Smooth muscle cell (in vitro differentiated cells): ENCODE data around the gene CYP2A6. TPM values are rescaled to one million over a fixed set of nuclear protein-coding genes. Genes with fewer than 3 reads are reported as not detected.
"Not testable (repeated sequence)": the region's sequence is repeated elsewhere in the genome, so short reads cannot be mapped to it uniquely, and the experiment has no call there.

ENCODE experiments used
- DNase-seq: peaks from one replicate; lab custom pipeline; 2025; ENCODE audit not compliant: unreplicated experiment; lab: John Stamatoyannopoulos, UW
- H2AFZ ChIP-seq: fragments of 200-600 bp; sonication (generic); 2 replicates; pipeline ENCODE4 v1.6.0; 2016; ENCODE audit warnings: antibody characterized with exemption, low read depth, mild to moderate bottlenecking
- H3F3A ChIP-seq: fragments of 200-600 bp; sonication (generic); 2 replicates; pipeline ENCODE4 v1.6.0; 2017; ENCODE audit warnings: antibody characterized with exemption, low read depth
- H3K27ac ChIP-seq: fragments of 200-600 bp; sonication (generic); 2 replicates; pipeline ENCODE4 v1.5.1; 2016; ENCODE audit warnings: low read depth, mild to moderate bottlenecking
- H3K27me3 ChIP-seq: fragments of 200-600 bp; sonication (generic); 2 replicates; pipeline ENCODE4 v1.6.1; 2016; ENCODE audit warnings: low read depth, mild to moderate bottlenecking
- H3K36me3 ChIP-seq: fragments of 200-600 bp; sonication (generic); 2 replicates; pipeline ENCODE4 v1.5.1; 2016; ENCODE audit warnings: low read depth
- H3K4me1 ChIP-seq: fragments of 200-600 bp; sonication (generic); 2 replicates; pipeline ENCODE4 v1.5.1; 2016; ENCODE audit warnings: low read depth
- H3K4me2 ChIP-seq: fragments of 200-600 bp; sonication (generic); 2 replicates; pipeline ENCODE4 v1.6.0; 2016; ENCODE audit warnings: mild to moderate bottlenecking
- H3K4me3 ChIP-seq: fragments of 200-600 bp; sonication (generic); 2 replicates; pipeline ENCODE4 v1.5.1; 2016; ENCODE audit warnings: mild to moderate bottlenecking
- H3K79me2 ChIP-seq: fragments of 200-600 bp; sonication (generic); 2 replicates; pipeline ENCODE4 v1.6.0; 2016; ENCODE audit warnings: low read depth, mild to moderate bottlenecking
- H3K9ac ChIP-seq: fragments of 200-600 bp; sonication (generic); 2 replicates; pipeline ENCODE4 v1.6.0; 2016; ENCODE audit warnings: low read depth
- H3K9me3 ChIP-seq: fragments of 200-600 bp; sonication (generic); replicated peaks from 2 replicates; pipeline ENCODE4 v1.5.1; 2016; ENCODE audit warnings: low read depth
- H4K20me1 ChIP-seq: fragments of 200-600 bp; sonication (generic); 2 replicates; pipeline ENCODE4 v1.6.0; 2016; ENCODE audit warnings: low read depth
- CTCF ChIP-seq: fragments of 200-600 bp; sonication (generic); IDR thresholded peaks from 2 replicates; pipeline ENCODE4 v1.5.1; 2017; ENCODE audit warnings: borderline replicate concordance, mild to moderate bottlenecking, antibody characterized with exemption; ENCODE audit not compliant: insufficient read depth, poor library complexity, severe bottlenecking
- WGBS: methylation state at CpG from one replicate; pipeline ENCODE4 v1.1.7; 2016; ENCODE audit warnings: low lambda C conversion rate; 5-methylcytosine and 5-hydroxymethylcytosine counted together
- polyA plus RNA-seq: library from polyadenylated mRNA; unstranded; fragments of >200 nt; fragmentation: Nextera tagmentation; extraction: Ambion mirVana; gene quantifications from 2 replicates; pipeline ENCODE4 v1.2.1, GENCODE V29; 2016
- total RNA-seq: library from RNA; depleted of rRNA; stranded (reverse); fragments of >200 nt; gene quantifications from 2 replicates; pipeline ENCODE4 v1.2.3, GENCODE V29; 2014

CYP2A6 gene
- total and polyA plus RNA-seq, 2 experiments from 2014 or later = not detected

DNA sequence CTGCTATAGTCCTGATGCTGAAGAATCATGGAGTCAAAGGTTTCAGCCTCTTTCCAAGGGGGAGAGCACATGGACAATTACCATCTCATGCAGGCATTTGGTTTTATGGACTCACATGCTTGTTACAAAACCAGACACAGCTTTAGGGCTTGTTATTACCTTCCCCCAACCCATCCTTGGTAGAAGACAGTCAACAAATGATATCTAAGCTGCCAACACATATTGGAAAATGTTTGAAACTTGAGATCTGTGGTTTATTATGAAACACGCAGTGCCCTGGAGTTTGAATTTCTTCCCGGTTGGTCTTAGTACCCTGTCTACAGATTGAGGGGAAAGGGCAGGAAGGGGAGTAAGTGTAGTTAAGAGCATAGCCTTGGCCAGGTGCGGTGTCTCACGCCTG, 12.5 kb upstream of the CYP2A6 start:
- no peaks in the 10 kb centered on the region for H3K79me2 ChIP-seq
- H3F3A ChIP-seq = peaks cover 4% of the 10 kb centered on the region
- no peaks in the 10 kb centered on the region for H3K36me3 ChIP-seq
- H3K27ac ChIP-seq = no peak overlapping the region
- H3K9ac ChIP-seq = no peak overlapping the region
- H3K4me2 ChIP-seq = no peak overlapping the region
- DNase-seq = no peak
- no peaks in the 10 kb centered on the region for H3K9me3 ChIP-seq
- TF ChIP-seq CTCF = no peak
- no peak overlapping the region for H2AFZ ChIP-seq
- no peaks in the 10 kb centered on the region for H3K4me1 ChIP-seq
- no peaks in the 10 kb centered on the region for H3K27me3 ChIP-seq
- 58% methylated on average over 4 of the region's 4 CpGs for WGBS
- H4K20me1 ChIP-seq = no peaks in the 10 kb centered on the region
- H3K4me3 ChIP-seq = no peak overlapping the region

- 92% methylated on average over 3 of the region's 3 CpGs for WGBS
- Histone ChIP-seq H3K36me3 (no peaks in the 10 kb centered on the region), H3K79me2 (no peaks in the 10 kb centered on the region), H3K27me3 (no peaks in the 10 kb centered on the region), H3K4me2 (no peak overlapping the region), H3K9ac (no peak overlapping the region), H3K4me1 (no peaks in the 10 kb centered on the region), H3F3A (peaks cover 4% of the 10 kb centered on the region), H3K9me3 (no peaks in the 10 kb centered on the region), H3K4me3 (no peak overlapping the region), H3K27ac (no peak overlapping the region), H2AFZ (no peak overlapping the region), H4K20me1 (no peaks in the 10 kb centered on the region)
- DNase-seq = no peak
- TF ChIP-seq CTCF = no peak
Observed at GRCh38 chr19:40862333-40862732, 12.1 kb upstream of the CYP2A6 start.

- H3K4me3 ChIP-seq = no peak overlapping the region
- no peak for DNase-seq
- no peak overlapping the region for H3K4me2 ChIP-seq
- H3K79me2 ChIP-seq = no peaks in the 10 kb centered on the region
- no peak overlapping the region for H3K27ac ChIP-seq
- no peak overlapping the region for H2AFZ ChIP-seq
- WGBS = 92% methylated on average over 5 of the region's 5 CpGs
- no peaks in the 10 kb centered on the region for H3K27me3 ChIP-seq
- no peaks in the 10 kb centered on the region for H3K4me1 ChIP-seq
- H3K9ac ChIP-seq = no peak overlapping the region
- TF ChIP-seq CTCF = no peak
- no peaks in the 10 kb centered on the region for H3K9me3 ChIP-seq
- no peaks in the 10 kb centered on the region for H3K36me3 ChIP-seq
- H4K20me1 ChIP-seq = no peaks in the 10 kb centered on the region
- no peaks in the 10 kb centered on the region for H3F3A ChIP-seq
Observed at GRCh38 chr19:40858109-40858508, 7.9 kb upstream of the CYP2A6 start.

DNA sequence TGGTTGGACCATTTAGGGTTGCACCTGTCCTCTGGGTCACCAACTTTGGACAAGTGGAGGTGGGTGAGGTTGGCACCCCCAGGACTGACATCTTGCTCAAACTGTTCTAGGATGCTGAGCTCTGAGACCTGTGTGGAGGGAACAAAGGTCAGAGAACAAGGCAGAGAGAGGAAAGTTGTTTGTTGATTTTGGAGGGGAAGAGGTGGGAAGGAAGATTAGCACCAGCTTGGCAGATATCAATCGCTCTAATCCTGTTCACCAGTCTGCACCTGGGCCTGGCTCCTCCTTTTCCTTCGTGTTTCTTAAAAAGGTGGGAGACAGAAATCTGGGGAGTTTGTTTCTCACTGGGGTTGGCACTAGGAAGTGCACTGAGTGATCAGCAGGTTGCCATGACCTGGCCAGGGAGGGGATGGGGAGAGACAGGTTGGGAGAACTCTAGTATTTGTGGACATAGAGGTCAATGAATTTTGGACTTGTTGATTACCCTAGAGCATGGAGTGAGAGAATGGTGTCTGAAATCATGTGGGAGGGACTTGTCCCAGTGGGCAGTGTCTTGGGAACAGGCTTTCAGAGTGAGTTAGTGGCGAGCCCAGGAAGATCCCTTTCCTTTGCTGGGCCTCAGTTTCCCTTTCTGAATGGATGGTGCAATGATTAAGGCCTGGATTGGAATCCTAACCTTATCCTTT, 2.4 kb upstream of the CYP2A6 start:
- not testable (repeated sequence) for H3K9me3 ChIP-seq, H3F3A ChIP-seq, DNase-seq, H3K4me3 ChIP-seq, H3K4me2 ChIP-seq, H3K4me1 ChIP-seq, H3K9ac ChIP-seq, H3K36me3 ChIP-seq, H3K79me2 ChIP-seq, H3K27ac ChIP-seq, H4K20me1 ChIP-seq, H2AFZ ChIP-seq
- peaks cover 13% of the 10 kb centered on the region for H3K27me3 ChIP-seq
- WGBS = 78% methylated on average over 2 of the region's 3 CpGs

DNA sequence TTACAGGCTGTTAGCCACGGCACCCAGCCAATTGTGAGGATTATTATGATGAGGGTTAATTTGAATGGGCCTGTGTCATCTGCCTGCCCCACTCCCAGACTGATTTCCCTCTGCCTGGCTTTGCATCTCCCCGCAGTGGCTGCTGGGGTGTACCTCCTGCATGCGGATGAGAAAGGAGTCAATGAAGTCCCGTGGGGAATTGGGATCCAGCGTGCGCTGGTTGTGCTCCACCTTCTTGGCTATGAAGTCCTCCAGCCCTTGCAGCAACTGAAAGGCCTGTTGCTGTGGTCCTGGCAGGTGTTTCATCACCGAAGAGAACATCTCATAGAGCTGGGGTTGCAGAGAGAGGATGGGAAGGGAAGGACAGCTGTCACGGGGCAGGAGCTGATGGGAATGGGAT, 3.5 kb downstream of the CYP2A6 start:
- peaks cover 13% of the 10 kb centered on the region for H3K27me3 ChIP-seq
- H3K4me2 ChIP-seq, H4K20me1 ChIP-seq, H3K9me3 ChIP-seq, H3K4me1 ChIP-seq, H3K36me3 ChIP-seq, DNase-seq, H3K79me2 ChIP-seq, H3K9ac ChIP-seq, H2AFZ ChIP-seq, H3F3A ChIP-seq, H3K27ac ChIP-seq, H3K4me3 ChIP-seq: not testable (repeated sequence)
- 85% methylated on average over 8 of the region's 8 CpGs for WGBS

DNA sequence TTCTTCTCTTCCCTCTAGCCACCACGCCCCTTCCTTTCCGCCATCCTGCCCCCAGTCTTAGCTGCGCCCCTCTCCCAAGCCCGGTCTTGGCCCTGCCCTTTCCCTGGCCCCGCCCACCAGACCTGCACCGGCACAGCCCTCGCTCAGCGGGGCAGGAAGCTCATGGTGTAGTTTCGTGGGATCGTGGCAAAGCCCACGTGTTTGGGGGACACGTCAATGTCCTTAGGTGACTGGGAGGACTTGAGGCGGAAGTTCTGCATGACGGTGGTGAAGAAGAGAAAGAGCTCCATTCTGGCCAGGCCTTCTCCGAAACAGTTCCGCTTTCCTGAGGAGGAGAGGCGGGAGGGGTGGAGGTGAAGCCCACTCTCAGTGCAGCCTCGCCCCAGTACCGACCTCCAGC, 6.6 kb downstream of the CYP2A6 start:
- 26% methylated on average over 16 of the region's 19 CpGs for WGBS
- not testable (repeated sequence) for H3K27me3 ChIP-seq, H2AFZ ChIP-seq, H3K27ac ChIP-seq, H3K36me3 ChIP-seq, DNase-seq, H3K79me2 ChIP-seq, H4K20me1 ChIP-seq, H3F3A ChIP-seq, H3K9me3 ChIP-seq, H3K4me3 ChIP-seq, H3K9ac ChIP-seq, H3K4me1 ChIP-seq
- peak overlapping the region; percentile 54 for H3K4me2 ChIP-seq
